NCI-H1436 (cell line): ENCODE measurements around the gene CTIF.

ENCODE experiments used
- DNase-seq: peaks from one replicate; lab custom pipeline; 2025; lab: John Stamatoyannopoulos, UW

The CTIF gene

DNA sequence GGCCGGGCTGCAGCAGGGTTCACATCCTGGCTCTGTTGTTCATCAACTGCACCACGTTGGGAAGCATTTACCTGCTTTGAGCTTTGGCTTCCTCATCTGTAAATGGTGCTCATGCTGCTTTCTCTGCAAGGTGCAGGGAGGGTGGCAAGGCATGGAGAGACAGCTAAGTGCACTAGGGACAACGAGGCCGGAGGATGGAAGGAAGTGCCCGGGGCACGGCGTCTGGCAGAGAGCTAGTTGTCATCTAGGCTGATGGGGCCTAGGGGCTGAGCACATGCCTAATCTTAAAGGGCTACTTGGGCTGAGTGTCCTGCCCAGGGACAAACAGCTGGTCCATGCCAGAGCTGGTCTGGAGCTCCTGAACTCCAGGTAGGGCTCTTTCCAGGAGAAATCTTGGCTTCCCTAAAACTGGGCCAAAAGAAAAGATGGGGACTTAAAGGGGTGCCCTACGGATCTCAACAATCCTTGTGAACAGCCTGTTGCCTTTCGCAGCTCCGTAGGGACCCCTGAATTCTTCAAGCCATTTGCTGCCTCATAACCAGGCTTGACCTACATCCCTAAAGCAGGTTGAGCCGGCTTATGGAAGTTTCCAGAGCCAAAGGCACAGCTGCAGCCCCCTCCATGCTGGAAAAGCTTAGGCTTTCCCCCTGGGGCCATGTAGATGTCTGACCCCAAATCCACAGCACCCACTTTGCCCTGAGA is 281.1 kb downstream of the CTIF start:
- DNase-seq = no peak

DNA sequence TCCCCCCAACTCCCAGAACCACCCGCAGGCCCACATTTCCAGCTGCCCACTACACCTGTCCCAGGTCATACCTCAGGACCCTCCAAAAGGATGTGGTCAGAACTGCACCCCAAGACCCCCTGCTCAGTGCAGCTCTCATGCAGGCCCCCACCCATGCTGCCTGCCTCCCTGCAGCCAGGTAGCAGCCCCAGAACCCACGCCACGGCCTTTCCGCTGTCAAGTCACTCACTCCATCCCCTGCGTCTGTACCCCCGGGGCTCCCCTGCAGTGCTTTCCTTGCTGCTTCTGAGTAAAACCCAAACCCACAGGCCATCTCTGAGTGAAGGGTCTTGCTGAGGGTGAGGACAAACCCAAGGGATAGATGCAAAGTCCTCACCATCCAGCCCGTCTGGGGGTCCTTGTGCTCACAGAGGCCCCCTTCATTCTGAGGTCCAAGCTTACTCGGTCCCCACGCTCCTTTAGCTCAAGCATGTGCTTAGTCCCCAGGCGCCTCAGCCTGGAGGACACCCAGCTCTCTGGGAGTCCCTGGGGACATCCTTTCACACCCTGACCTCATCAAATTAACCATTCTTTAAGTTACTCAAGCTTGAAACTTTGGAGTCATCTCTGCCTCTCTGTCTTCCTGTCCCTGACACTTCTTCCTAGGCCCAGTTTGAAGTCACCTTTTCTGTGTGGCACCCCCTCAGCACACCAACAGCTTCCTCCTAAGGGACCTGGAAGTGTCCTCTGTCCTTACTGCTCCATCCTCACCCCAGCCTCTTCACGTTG is 281.8 kb downstream of the CTIF start:
- DNase-seq = no peak

DNA sequence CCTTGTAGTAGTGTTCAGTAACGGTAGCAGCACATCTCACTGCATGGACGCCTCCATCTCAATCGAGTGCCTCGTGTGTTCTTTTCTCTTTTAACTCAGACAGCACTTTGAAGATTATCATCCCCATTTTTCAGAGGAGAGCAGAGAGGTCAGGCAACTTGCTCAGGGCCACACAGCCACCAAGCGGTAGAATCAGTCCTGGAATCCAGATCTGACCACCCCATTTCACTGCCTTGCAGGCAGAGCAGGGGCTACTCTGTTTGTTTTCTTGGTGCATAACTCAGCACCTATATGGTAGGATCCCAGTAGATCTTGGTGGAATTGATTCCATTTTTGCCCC is 282.4 kb downstream of the CTIF start:
- no peak for DNase-seq

DNA sequence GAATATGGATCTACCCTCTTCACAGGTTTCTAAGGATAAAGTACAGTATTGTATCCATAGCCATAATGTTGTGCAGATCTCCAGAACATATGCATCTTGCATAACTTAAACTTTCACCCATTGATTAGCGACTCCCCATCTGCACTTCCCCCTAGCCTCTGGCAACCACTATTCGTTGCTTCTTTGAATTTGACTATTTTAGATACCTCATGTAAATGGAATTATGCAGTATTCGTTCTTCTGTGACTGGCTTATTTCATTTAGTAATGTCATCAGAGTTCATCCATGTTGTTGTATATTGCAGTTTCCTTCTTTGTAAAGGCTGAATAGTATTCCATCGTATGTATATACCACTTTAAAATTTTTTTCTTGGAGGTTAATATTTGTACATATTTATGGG is 283.0 kb downstream of the CTIF start:
- no peak for DNase-seq

DNA sequence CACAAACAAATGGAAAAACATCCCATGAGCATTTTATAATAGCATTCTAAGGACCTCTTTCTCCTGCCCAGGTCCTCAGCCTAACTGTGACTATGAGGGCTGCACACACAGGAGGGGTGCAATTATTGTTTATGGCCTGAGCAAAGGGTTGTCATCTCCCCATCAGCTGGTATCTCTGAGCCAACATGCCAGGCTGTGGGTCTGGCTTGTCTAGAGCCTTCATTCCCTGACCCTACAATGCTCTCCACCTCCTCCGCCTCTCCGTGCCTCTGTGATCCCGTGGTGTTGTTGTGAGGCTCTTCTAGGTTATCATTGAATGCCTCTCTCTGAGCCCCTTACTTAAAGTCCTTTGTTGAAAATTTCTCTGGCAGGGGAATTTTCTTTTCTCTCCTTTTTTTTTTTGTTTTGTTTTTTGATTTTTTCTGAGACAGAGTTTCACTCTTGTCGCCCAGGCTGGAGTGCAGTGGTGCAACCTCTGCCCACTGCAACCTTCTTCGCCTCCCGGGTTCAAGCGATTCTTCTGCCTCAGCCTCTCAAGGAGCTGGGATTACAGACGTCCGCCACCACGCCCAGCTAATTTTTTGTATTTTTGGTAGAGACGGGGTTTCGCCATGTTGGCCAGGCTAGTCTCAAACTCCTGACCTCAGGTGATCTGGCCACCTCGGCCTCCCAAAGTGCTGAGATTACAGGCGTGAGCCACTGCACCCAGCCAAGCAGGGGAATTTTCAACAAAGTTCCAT is 285.6 kb downstream of the CTIF start:
- no peak for DNase-seq

DNA sequence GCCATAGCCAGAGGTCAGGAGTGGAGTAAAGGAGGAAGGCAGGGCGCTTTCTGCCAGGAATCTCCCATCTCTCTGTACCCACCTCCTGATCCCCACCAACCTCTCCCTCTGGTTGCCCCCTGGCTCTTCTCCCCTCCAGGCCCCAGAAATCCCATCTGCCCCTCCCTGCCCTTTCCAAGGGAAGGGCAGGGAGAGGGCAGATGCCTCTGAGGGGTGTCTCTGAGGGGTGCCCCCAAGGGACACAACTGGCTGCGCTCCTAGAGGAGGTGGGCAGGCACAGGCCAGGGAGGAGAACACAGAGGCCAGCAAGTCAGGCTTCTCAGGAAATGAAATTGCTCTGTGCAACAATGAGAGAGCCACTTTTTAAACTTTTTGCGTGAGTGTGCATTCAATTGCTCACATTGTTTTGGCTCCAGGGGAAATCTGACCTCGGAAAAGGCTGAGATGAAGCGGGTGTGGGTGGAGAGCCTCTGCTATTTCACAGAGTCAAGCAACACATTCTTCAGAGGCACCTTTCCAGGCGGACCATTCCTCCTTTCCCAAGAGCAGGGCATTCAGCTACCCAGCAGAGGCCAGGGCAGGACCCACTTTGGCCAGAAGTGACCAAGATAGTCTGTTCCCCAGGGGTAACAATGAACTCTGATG is 286.4 kb downstream of the CTIF start:
- no peak for DNase-seq

DNA sequence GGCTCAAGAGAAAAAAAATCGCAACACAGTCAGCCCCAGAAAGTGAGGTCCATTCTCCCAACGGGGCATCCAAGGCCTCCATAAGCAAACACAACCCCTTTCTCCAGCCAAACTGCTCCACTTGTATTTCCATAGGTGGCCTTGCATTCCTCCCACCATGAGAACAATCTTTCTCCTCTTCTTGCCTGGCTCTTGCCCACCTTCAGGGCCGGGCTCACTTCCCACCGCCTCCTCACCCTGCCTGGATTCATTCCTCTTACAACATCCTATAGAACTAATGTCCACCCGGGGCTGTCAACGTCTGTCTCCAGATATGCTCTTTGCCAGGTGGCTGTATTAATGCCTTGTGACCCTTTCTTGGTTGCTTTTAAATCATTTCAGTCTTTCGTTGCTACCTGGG is 287.4 kb downstream of the CTIF start:
- DNase-seq = no peak

DNA sequence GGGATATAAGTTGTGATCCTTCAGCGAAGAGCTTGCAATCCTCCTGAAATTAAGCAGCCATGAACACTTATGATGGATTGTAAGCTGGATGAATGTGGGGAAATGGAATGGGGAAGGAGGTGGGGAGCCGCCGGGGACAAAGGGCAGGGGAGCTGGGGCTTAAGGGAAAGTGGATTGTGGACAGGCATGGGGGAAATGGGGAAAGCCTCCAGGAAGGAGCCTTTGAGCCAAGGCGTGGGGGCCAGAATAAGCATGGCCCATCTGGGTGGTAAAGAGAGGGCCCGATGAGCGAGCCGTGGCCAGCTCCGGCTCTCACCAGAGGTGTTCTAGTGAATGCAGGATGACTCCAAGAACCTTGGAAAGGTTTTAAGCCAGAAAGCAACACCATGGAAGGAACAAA is 288.0 kb downstream of the CTIF start:
- no peak for DNase-seq

DNA sequence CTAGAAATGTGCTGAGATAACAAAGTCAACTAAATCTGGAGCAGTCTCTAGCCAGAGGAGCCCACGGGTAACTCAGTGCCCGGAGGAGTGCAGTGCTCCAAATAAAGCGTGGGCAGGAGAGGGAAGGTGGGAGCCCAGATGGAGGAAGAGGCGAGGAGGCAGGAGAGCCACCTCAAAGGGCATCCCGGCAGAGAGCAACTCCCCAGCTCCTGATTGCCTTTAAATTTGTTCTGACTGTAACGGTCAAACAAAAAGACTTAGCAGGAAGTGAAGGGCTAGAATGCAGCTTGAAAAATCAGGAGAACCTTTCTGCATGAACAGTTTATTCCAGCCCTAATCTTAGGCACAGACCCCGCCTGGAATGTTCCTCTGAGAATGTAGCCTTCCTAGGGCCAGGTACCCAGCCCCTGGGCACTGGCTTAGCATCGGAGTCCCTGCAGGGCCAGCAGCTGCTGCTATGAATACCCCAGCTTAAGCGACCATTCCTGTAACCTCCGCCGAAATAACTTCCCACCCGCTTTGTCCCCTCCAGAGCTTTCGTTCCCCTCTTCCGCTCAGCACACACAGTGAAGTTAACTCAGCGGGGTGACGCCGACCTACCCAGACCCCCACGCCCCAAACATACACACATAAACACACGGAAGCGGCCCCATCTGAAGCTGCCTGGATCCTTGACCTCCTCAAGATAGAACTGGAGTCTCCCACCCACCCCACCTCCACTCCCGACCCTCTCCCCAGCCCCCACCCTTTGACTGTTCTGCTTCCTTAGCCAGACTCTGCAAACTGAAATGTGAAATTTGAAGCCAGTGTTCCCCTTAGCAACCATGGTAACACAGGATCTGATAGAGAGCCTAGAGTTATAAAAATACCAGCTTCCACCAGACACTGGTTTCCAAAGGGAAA is 288.7 kb downstream of the CTIF start:
- no peak for DNase-seq

DNA sequence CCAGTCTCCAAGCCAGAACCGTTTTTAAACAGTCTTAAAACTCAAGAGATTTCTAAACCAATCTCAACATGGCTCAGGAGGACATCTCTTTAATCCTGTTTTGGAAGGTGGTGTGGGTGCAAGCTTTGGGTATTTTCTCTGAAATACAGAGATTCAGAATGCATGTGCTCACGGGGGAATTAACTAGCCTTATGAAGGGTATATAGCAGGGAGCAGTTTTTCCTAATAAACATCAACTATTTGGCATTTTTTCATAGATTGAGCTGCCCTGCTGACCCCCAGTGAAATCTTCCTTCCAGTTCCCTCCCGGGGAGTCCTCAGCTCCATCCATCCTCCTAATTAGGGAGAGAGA is 289.3 kb downstream of the CTIF start:
- no peak for DNase-seq

DNA sequence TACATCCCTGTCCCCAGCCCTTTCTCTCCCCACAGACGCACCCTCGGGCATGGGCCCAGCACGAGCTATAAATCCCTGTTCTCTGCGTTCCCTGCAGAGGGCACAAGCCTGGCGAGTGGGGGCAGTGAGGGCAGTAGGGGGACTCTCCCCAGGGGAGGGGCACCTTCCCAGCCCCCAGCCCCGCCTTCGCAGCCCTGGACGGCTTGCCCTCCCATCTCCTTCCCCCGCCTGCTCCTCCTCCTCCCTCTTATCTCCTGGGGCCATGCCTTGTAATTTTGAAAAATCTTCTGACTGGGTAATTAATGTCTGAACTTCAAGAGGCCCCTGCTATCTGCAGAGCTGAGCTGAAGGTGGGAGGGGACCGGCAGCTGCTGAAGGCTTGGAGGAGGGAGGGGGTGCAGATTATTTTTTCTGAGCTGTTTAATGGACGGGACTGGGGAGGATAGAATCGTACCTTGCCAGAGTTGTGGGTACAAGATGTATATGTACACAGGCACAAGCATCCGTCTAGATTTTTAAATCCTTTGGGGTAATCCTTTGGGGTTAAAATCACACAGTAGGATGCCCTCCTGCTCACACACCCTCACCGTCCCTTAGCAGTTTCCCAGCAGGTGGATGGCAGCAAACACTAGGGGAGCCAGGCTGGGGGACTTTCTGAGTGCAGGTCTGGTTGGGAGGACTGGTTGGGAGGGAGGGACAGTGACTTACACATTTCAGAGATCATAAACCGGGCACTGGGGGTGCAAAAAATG is 290.0 kb downstream of the CTIF start:
- peak; percentile 65 for DNase-seq

DNA sequence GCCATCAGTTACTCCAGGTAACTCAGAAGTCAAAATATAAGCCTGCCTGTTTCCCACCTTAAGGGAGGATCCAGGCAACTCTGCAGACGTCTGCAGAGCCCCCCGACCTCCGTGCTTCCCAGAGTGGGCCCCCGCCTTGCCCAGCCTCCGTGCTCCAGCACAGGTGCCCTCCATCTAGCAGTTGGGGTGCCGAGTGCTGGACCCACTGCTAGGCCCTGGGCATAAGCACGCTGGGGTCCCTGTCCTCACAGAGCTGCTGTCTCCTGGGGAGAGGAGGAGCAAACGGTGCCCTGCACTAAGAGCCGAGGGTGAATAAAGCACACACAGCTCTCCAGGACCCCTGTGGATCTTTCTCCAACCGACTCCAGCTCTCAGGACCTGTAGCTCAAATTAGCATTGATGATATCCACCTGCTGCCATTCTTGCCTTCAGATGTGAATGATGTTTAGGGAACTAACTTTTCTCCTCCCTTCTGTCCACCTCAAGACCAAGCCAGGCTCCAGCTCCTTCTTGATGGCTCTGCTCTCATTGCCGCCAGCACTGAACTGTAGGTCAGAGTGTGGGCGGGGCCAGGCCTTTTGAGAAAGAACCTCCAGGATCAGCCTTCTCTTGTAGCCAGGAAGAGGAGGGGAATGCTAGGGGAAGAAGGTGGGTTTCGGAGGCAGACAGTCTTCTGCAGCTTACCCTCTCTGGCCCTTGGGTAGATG is 290.8 kb downstream of the CTIF start:
- DNase-seq = no peak

DNA sequence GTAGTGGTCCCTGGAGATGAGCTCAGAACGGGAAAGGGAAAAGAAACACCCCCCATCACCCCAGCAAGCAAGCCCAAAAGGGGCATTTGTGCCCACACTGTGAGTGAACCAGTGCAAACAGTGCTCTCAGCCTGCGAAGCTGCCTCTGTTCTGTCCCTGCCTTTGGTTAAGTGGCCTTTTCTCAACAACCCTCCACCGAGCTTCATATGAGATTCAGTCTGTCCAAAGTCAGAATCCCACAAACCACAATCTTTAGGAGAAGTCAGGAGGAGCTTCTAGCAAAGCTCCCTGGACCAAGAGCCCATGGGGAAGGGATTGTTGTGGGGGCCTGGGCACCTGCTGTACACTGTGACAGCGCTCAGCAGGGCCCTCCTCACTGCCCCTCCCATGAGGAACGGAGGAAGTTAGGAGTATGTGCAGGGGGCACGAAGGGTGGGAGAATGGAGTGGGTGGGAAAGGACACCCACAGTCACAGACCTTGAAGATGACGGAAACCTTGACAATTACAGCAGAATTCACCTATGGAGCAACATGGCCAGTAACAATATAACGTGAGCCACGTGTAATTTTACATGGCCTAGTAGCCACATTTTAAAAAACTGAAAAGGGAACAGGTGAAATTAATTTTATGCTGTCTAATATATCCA is 292.4 kb downstream of the CTIF start:
- no peak for DNase-seq

DNA sequence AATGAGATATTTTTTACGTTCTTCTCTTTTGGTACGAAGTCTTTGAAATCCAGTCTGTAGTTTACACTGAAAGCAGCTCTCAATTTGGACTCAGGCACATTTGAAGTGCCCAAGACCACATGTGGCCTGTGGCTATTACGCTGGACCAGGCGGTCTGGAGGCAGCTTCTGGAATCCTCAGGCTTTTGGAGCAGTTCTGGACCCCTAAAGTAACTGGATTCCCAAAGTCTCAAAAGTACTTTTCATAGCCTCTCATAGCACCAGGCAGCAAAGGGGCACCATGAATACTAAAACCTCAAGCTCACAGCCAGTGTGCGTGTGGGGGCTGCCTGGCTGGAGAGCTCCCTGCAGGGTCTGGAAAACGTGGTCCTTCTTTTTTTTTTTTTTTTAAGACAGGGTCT is 293.0 kb downstream of the CTIF start:
- DNase-seq = no peak

DNA sequence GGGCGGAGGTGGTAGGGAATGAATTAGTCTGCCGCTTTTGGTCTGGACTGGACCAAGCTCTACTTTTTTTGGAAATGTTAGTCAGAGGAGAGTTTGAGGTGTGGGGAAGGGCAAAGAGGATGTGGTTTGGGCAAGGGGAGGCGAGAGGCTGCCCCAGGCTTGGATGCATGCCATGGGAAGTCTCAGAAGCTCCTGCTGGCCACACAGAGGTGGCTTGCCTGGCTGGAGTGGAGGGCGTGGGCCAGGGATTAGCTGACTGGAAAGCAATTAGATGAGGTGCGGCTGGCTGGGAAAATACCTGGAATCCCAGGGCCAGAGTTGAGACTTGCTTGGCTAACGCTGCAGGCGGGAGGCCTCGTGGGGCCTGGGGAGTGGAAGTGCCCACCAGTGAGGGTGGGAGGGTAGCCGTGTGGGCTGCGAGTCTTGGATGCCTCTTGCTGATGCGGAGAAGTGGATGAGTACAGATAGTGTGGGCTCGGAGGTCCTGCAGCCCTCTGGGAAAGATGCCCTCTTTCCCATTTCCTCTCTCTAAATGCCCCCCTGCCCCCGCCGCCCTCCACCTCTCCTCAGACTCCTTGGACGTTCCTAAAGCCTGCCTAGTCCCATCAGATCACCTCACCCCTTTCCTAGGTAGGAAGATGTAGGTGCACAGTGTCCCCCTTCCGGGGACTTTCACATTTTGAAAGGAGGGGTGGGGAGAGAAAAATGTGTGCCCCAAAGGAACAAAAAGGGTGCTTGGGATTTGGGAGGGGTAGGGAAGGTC is 294.3 kb downstream of the CTIF start:
- no peak for DNase-seq

DNA sequence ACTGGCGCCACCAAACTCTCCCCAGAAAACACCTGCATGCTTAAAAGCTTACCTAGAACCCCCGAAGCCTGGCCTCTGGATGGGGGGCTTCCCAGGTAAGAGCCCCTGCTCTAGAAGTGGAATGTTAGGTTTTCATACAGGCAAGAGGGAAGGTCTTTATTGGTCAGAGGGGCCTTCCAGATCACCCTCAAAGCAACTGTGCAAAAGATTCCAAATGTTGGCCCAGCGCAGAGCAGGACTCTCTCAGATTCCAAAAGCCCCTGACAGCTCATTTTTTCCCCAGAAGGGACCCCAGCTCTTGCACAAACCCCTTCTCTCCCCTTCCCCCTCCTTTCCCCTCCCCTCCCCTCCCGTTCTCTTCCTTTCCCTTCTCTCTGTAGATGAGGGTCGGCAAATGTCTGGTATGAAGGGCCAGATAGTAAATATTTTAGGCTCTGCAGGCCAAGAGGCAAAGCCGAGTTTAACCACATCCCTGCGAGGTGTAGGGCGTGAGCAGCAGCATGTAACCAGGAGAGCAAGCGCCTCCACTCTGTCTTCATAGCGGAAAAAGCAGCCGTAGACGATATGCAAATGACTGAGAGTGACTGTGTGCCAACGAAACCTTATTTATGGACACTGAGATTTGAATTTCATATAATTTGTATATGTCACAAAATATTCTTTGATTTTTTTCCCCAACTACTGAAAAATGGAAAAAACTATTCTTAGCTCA is 295.0 kb downstream of the CTIF start:
- no peak for DNase-seq

DNA sequence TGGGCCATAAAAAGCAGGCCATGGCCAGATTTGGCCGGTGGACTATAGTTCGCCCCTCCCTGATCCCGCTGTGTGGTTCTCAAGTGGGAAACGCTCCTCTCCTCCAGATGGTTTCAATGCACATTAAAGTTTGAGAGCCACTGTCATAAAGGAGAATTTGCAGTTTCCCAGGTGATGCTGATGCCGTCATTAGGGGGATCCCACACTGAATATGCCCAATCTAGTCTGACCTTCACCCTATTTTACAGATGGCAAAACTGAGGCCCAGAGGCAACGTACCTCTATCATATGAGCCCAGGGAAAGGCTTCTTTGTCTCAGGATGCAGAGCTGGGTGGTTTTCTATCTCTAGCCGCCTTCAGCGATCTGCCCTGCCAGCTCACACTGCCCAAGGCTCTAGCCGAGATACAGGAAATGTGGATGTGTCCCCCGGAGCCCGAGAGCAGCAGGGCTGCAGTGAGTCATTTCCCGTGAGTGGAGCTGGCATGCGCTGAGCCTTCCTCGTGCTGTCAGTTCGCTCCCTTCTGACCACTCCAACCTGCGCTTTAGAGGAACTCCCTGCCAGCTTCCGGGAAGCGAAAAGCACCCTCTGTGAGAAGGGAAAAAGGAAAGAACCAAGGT is 295.7 kb downstream of the CTIF start:
- no peak for DNase-seq

DNA sequence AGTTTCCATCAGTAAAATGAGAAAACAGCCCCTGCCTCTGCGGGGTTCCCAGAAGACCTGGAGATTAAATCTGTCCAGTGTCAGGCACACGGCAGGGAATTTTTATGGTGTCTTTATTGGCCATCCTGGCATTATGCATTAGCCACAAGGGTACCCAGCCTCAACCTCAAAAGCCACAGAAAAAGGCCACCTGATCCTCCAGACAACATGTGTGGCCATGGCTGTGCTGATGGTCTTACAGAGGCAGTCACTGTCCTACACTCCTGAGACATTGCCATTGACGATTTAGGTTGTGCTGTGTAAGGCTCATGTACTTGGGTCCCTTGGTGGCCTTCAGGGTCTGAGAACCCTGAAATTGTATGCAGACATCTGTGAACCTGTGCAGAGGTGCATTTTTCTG is 296.3 kb downstream of the CTIF start:
- DNase-seq = no peak
